ENCODE results near the gene ELL.

Gene ELL

DNA sequence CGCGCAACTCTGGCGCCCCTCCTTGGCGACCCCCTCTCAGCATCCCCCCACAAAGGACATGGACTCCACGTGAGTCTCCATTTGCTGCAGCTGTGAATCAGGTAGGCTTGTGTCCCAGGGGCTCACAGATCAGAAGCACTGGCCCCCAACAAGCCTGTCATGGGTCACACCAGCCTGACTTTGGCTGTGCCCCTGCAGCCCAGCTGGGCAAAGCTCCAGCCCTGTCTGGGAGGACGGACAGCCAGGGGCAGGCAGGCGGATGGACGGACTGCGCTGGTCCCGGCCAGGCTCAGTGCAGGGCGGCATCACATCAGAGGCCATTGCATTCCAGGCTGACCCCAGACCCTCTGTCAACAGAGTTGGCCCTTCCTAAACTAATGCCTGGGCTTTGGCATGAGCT is 55.5 kb downstream of the ELL start:
- no peak for DNase-seq

DNA sequence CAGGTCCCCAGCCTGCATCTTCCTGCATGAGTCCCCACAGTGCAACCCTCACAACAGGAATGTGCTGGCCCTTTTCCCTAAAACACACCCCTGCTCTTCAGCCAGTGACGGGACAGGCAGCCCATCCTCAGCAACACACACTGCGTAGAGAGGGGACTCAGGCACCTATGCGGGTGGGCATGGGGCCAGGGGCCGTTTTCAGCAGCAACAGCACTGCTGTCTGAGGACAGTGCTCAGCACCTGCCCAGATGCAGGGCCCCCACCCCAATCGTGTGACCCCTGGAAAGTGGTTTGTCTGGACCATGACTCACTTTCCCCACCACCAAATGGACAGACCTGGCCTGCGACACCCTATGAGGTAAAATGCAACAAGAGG is 55.9 kb downstream of the ELL start:
- DNase-seq = no peak

DNA sequence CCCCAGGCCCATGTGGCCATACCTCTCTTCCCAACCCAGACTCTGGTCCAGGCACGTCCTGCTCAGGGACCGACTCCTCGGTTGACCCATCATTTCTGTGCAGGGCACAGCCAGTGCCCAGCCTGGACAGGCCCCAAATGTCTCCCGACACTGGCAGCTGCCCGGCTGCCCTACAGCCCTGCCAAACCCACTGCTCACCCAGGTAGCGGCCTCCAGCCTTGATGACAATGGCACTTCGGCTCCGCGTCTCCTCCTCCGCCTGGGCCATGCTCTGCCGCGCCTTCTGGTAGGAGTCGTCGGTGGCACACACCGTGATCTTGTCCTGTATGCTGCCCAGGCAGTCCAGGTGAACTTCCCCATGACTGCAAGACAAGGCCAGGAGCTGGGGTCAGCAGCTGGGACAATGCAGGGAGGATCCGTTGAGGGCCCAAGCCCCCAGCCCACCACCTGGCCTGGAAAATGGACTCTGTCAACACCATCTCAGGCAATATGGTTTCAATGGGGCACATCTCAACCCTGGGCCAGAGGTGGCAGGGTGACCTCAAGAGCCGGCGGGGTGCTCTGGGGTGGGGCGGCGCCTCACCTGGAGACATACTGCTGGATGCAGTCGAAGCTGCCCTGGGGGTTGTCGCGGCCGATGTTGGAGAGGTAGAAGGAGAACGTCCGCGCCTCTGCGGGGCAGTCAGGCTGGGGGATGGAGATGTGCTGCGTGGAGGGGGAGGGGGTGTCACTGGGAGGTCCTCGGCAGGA is 56.5 kb downstream of the ELL start:
- no peak for DNase-seq

DNA sequence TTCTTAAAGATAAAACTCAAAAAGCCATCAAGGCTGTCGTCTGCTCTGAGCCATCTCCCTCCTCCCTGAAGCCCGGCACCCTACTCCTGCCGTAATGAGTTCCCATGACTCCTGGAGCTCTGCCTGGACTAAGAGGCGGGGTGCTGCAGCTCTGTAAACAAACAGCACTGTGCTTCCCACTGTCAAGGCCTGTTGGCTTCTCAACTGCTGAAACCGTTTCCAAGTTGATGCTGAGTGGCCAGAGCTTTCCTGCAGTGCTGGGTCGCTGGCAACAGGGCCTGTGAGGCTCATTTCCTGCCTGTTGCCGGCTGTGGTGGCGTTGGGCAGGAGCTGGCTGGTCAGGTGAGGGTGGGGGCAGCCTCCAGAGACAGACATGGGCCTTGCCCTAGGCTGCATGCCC is 57.2 kb downstream of the ELL start:
- DNase-seq = no peak

DNA sequence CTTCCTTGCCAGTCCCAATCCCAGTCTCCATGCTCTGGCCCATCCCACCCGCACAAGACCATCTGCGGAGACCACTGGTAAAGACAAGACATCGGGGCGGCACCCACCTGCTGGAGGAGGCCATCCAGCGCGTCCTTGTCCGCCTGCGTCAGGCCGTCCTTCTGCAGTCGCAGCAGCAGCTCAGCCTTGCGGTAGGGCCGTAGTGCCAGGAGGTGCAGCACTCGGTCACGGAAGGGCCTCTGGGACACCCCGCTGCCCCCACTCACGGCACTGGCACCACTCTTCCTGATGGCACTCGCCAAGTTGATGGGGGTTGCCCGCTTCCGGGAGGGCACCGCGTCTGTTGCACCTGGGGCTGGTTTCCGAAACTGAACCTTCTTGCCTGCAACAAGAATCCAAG is 60.4 kb downstream of the ELL start:
- DNase-seq = no peak

DNA sequence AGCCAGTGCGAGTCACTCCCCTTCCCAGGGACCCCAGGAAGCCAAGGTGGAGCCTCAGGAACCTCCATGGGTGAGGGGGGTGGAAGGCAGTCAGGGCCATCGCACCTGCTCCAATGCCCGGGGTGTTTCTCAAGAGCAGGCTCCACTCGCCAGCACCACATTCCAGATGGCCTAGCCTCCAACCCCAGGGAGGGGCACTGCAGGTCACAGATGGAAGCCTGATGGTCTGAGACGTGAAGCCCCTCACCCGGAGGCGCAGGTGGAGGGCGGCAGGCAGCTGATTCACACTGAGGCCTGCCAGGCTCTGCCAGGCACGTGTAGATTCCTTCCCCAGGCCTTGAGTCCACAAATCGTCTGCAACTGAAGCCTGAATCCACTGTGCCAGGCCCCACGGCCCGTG is 61.0 kb downstream of the ELL start:
- DNase-seq = no peak

DNA sequence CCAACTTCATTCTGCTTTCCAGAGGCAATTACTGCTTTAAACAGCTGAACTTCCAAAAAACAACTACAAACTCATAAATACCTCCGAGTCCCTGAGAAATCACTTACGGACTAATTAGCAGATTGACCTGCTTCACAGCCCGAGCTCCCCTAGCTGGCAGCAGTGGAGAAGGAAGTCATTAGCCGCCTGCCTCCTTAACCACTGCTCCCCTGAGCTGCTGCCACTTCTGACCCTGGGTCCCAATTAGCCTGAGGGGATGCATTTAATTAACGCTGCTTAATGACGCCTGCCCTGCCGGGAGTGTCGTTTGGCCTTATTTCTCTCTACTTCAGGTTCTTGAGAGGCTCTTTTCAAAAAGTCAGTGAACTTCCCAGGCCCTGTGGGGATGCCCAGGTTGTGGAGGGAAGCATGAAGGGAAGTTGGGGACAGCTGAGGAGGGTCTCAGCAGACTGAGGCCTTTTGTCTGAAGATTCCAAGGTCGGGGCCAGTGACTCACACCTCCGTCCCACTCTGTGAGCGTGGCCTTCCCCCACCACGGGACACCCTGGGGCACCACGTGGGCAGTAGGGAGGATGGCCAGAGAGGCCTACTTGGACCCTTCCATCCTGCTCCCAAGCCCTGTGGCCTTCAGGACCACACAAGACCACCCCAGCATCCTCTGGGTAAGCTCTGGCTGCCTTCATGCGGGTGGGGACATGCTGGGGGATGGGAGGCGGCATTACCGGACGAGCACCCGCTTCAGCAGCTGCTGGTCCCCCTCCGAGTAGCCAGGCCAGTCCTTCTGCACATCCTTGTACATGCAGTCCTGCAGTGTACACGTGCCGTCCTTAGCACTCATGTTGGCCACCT is 64.2 kb downstream of the ELL start:
- no peak for DNase-seq

DNA sequence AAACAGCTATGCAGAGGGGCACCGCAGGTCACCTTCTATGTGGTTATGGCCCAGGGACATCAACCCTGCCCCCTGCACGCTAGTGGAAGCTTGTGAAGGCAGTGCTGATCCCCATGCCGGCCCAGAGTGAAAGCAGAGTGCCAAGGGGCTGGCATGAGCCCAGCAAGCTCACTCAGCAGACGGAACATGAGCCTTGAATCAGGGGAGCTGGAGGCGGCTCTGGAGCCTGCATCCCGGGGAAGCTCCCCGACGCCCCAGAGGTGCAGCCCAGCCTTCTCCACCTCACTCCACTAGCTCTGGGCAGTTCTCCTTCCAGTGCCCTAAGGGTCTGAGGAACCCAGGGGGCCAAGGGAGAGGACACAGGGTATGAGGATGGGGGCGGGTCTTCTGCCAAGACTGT is 64.9 kb downstream of the ELL start:
- DNase-seq = no peak

DNA sequence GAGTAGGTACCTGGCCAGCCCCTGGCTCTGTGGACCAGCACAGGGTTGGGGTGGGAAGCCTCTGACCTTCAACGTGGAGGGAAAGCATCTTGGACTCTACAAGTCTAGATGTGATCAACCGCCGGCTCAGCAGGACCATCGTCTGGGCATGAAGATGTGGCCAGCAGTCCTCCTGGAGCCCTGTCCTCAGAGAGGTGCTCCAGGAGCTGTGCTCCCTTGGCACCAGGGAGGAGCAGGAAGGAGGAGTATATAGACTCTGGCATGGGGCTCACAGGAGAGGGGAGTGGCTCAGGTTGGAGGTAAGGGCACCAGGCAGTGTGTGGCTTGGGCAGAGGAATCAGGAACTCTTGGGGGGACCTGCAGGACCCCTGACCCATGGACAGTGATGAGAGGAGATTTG is 65.6 kb downstream of the ELL start:
- no peak for DNase-seq

DNA sequence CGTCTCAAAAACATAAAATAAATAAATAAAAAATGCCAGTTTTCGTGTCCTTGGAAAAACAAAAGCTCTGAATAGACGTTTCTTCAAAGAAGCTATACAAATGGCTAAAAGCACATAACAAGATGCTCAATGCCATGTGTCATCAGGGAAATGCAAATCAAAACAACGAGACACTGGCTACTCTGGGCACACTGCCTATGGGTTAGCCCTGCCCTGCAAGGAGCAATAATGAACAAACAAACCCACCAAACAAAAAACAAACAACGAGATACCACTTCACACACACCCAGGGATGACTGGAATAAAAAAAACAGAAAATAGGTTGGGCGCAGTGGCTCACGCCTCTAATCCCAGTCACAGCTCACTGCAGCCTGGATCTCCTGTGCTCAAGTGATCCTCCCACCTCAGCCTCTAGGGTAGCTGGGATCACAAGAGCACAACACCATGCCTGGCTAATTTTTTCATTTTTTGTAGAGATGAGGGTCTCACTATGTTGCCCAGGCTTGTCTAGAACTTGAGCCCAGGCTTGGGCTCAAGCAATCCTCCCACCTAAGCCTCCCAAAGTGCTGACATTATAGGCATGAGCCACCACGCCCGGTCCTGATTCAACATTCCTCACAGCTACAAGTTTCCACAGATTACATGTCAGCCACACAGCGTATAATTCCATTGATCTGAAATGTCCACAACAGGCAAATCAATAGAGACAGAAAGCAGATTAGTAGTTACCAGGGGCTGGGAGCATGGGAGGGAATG is 68.4 kb downstream of the ELL start:
- no peak for DNase-seq

DNA sequence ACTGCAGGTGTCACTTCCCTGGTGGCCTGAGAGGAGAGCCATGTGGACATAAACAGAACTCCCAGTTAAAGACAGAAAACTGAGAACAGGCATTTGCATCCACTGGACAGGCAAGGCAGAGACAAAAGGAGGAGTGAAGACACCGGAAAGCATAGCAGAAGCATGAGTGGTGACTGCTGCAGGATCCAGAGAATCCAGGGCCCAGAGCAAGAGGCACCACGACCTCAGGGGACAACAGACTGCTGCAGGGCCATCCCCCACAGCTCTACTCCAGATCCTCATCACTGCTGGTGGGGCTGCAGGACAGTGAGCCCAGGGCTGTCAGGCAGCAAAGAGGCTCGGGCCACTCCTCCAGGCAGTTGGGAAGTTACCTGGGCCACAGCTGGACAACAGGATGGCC is 69.5 kb downstream of the ELL start:
- DNase-seq = no peak

DNA sequence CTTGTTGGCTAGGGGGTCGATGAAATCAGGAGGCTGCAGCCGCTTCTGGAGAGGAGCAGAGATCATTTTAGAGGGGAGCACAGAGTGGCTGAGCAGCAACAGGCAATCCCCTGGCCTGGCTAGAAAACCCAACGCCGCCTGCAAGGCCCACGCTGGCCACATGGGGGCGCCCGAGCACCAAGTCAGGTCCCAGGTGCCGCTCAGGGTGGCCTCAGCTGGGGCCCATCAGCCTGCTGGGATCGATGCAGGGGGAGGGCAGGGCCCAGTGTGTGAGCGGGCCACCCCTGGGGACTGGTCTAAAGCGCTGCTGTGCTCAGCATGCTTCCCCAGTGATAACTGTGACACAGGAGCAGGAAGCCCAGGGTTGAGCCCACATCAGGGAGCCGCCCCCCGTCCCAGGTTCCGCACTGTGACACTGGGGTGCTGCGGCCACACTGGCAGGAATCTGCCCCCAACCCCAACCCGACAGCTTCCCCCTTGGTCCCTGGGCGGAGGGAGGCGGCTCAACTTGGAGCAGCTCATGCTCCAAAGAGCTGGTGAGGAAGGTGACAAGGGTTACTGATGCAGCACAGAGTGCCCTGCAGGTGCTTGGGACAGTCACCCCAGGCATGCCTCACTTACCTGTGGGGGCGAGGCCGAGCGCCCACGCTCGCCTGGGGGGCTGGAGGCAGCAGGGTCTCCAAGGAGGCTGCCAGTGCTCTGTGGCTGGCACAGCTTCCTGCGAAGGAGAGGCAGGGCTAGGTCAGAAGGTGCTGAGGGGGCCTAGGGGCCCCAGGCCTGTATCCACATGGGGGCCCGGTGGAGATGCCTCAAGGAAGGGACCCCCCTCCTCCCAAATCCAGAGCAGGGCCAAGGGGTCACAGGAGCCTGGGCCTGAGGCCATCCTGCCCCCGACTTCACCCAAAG is 70.7 kb downstream of the ELL start:
- peak; percentile 60 for DNase-seq

DNA sequence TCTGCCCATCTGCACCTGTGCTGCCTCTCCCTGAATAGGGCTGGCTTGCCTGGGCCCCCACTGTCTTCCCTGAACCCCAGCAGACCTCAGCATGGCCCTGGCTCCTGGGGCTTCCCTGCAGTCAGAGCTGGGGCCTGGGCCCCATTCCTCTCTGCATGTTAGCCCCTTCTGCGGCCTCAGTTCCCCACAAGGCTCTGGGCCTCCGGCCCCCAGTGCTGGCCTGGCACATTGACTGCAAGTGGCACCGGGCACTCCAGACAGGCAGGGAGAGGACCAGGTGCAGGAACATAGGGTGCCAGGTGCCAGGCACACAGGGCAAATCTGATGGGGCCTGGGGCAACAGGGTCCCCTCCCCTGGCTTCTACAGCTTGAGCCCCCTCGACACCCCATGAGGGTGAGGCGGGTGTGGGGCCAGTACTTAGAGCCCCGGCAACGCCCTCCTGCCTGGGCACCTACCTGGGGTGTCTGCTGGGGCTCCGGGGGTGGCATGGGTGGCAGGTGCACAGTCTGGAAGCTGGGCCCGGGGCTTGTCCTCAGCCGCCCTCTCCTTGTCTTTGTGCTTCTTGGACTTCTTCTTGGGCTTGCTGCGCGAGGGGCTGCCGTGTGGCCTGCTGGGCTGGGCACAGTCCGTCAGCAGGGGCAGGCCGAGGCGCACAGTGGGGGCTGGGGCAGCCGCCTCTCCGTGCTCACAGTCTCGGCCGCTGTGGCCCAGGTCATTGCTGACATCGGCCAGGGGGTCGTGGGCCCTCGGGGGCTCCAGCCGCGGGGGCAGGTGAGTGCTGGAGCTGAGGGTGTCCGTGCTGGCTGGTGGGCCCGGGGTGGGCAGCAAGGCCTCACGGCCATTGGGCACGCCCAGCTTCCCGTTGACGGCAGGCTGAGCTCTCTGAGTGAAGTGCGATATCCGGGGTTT is 71.6 kb downstream of the ELL start:
- no peak for DNase-seq

DNA sequence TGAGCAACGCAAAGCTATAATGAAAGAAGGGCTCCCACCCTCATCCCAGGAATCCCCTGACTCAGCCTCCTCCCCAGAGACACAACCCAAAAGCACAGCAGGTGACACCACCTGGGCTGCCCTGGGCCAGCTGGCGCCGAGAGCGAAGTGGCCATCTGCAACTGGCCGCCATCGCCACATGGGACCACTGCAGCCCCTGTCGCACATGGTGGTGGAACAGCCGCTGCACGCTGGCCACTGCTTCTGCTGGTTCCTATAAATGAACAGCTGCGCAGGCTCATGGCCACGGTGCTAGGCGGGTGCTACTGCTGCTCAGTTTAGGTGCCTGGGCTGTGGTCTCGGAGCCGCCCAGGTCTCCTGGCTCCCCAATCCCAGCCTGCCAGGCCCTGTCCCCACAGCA is 72.3 kb downstream of the ELL start:
- DNase-seq = no peak

DNA sequence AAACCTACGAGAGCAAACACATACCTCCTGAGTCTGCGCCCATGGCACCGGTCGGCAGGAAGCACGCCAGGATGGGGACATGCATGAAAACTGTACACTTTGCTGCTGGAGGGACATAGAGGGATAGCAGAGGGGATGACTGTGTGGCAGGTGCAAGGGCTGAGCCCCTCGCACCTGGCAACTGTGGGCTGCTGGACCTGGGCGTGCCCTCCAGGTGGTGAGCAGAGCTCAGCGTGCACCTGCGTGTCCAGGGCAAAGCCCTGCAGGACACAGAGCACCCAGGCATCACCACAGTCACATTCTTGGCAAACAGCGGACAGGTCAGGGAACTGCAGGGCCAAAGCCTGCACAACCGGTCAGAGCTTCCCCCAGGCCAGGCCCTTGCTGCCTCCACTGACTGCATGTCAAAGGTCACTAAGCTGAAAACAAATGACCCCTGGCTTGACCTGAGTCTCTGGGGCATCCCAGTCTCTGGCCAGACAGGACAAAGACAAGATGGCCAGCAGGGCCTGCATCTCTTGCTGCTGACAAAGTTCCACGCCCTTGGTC is 75.0 kb downstream of the ELL start:
- no peak for DNase-seq

DNA sequence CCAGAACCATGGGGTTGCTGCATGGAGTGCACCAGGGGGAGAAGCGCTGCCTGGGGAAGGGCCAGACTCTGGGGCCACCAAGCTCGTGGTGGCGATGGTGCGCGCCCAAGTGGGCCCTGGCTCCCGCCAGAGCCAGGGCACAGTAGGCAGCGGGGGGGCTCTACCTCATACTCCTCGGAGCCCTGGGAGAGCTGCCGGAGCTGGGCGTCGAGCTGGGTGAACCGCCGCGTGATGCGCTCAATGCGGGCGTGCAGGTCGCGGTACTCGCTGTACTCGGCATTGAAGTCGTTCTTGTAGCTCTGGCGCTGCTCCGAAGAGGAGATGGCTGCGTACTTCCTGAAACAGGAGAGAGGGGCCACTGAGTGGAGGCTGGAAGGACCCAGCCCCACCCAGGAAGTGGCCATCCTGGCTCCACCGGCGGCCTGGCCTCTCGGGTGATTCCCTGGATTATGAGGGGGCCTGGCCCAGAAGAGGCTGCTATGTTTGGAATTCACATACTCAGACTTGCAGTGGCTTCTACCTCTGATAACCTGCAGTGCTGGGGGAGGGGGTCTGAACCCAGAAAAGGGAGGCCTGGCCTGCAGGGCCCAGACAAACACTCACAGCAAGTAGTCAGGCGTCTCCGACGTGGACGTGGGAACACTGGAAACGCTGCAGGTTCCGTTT is 75.6 kb downstream of the ELL start:
- DNase-seq = no peak

DNA sequence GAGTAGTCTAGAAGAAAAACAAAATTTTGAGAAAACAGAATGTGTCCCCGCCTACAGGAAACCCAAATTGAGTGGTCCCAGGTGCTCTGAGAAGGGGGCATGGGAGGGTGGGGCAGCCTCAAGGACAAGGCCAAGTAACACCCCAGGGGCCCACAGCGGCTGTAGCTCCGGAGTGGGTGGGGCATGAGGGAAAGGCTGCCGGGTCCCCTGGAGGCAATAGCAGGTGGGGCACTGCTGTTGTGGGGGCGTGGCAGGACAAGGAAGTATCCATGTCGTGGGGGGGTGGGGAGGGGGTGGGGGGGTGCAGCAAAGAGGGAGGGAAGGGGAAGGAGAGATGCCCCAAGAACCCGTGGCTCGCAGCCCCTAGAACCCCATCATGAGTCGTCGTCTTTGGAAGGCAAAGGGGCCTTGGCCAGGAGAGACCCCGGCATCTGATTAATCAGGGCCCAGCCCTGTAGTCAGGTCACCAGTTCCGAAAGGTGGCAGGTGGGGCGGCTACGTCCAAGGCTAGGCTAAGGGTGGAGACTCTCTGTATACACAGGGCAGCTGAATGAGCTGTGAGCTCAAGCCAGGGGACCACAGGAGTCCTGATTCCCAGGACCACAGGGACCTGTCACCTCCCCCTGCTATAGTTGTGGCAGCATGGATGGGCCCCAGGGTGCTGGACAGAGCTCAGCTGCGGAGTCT is 76.5 kb downstream of the ELL start:
- DNase-seq = no peak

DNA sequence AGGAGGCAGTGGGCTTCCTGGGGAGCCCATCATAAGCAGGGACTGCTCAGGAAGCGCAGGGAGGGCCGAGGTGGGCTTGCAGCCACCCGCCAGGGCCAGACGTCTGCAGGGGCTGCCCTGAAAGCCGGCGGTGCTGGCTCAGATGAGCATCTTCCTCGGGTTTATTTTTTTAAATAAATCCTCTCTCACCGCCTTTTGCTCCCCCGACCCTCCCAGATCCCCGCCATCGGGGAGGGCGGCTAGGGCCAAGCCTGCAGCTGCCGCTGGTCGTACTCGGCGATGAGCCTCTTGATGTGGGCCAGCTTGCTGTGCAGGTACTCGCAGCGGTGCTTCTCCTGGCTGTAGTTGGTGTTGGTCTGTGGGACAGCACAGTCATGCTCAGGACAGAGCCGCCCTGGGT is 77.4 kb downstream of the ELL start:
- no peak for DNase-seq

DNA sequence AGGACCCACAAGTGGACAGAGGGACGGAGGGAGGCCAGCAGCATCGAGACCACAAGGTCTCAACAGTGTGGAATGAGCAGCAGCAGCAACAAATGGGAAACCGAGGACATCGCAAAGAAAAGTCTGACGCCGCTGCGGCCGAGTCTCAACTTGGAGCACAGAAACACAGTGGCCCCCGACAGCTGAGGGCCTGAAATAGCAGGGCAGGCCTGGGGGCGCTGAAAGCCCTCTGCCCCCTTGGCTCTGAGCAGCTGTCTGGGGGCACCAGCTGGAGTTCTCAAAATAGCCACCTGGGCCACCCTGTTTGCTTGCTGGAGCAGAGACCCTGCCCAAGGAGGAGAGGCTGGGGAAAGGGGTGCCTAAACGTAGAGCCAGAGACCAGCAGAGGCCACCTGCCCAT is 78.0 kb downstream of the ELL start:
- no peak for DNase-seq

DNA sequence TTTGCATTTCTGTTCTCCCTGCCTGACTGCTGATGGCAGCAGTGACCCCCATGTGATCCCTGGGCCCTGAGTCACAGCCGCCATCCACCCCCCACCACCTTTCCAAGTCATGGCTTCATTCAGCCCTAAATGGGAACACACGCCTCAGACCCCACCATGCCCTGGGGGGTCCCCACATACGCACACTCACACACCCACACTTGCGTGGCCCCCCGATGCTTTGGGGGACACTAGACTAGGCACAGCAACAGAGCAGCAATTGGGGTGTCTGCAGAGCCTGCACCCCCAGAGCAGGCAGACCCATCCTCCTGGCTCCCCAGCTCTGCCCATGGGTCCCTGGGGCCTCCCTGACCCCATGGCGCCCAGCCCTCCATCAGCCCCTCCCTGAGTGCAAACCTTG is 78.5 kb downstream of the ELL start:
- DNase-seq = no peak
